Stomach (tissue), 4 donors: ENCODE results near the gene POTEM.
"Not testable (repeated sequence)": the region's sequence is repeated elsewhere in the genome, so short reads cannot be mapped to it uniquely, and the experiment has no call there.

Experiments used
- POLR2AphosphoS5 ChIP-seq, 3 donors: sonication (generic); formaldehyde crosslinking; IDR thresholded peaks; one replicate each; pipeline ENCODE4 v1.6.1; 2016; ENCODE audit warnings: antibody characterized with exemption in 3 of 3
- TF ChIP-seq, protein P1 (sequence below), 7 experiments: fragments of 450-650 bp in 4 of 7; fragments of 200-600 bp in 3 of 7; sonication (generic) in 3 of 7; IDR thresholded peaks; one replicate each; pipeline ENCODE4 v1.5.1; 2016 to 2019; ENCODE audit warnings: antibody characterized with exemption in 7 of 7, control low read depth in 2 of 7, mild to moderate bottlenecking in 1 of 7

DNA sequence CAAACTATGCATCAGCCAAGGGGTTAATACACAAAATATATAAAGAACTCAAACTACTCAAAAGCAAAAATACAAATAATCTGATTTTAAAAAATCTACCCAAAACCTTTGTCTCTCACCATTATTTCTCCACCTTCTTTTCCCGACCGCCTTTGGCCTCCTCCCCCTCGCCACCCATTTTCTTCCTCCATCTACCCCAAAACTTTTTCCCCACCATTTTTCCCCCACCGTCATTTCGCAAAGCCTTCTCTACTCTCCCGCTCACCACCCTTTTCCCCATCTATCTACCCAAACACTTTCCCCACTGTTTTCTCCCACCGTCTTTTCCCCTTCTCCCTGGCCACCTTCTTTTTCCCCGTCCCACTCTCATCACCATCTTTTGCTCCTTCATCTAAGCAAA, 48.9 kb upstream of the POTEM start:
- TF ChIP-seq POLR2AphosphoS5 (IDR thresholded peaks at IDR 0.05): not testable (repeated sequence)
- TF ChIP-seq, protein P1, sequence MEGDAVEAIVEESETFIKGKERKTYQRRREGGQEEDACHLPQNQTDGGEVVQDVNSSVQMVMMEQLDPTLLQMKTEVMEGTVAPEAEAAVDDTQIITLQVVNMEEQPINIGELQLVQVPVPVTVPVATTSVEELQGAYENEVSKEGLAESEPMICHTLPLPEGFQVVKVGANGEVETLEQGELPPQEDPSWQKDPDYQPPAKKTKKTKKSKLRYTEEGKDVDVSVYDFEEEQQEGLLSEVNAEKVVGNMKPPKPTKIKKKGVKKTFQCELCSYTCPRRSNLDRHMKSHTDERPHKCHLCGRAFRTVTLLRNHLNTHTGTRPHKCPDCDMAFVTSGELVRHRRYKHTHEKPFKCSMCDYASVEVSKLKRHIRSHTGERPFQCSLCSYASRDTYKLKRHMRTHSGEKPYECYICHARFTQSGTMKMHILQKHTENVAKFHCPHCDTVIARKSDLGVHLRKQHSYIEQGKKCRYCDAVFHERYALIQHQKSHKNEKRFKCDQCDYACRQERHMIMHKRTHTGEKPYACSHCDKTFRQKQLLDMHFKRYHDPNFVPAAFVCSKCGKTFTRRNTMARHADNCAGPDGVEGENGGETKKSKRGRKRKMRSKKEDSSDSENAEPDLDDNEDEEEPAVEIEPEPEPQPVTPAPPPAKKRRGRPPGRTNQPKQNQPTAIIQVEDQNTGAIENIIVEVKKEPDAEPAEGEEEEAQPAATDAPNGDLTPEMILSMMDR (IDR thresholded peaks at IDR 0.05): not testable (repeated sequence)
